HG02981 (cell line): Measurements from ENCODE around the gene POLE.

Source experiments
- ATAC-seq: cut with Tn5 transposase; IDR thresholded peaks from one replicate; pipeline ENCODE4 v1.9.1; 2021; ENCODE audit warnings: mild to moderate bottlenecking, moderate library complexity; ENCODE audit not compliant: unreplicated experiment

Gene POLE

DNA sequence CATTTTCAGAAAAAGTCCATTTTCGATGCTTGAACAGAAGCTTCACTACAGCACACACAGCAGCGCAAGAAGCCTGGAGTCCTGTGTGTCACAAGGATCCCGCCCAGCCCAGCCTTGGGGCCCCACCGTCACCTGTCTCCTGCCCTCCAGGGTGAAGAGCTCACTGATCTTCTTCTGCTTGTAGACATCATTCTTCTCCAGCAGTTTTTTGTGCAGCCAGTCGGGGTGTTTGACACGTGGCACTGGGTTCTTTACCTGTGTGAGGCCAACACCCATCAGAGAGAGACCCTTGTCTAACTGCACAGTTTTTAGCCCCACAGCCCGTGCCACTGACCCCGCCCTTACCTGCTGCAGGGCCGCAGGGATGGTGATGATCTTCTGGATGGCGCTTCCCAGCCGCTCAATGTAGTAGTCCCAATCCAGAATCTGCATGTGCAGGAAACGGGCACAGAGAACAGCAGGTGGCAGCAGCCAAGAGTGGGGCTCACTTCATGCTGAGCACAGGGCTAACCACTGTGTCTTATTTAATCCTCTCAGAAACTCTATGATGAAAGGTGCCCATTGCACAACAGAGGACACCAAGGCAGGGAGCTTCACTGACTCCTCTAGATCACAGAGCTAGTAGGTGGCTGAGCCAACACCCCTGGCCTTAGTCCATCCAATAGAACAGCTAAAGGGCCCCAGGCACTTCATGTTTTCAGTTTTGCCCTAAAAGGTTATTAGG, 30.0 kb downstream of the POLE start:
- no peak for ATAC-seq

DNA sequence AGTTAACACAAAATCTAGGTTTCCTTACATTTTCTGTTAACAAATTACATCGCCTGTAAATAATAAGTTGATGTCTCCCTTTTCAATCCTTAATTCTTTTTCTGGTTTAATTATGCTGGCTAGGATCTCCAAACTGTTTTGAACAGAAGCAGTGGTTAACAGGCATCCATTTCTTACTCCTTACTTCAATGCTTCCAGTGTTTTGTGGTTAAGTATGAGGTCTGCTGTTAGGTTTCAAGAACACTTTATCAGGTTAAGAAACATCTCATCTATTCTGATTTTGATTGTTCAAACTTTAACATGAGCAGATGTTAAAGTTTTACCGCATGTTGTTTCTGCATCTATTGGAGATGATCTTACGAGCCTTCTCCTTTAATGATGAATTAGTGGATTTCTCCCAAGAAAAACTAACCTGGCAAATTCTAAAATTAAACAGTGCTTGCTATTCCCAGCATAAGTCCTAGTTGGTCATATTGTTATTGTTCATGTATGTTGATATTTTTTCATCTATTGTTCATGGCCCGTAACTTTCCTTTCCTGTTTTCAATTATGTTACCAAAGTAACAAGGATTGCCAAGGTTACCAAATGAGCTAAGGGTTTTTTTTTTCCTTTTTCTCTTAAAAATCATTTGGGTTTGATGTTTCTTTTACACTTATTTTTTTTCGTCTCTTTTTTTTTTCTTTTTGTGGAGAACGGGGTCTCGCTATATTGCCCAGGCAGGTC, 33.4 kb downstream of the POLE start:
- ATAC-seq: no peak

DNA sequence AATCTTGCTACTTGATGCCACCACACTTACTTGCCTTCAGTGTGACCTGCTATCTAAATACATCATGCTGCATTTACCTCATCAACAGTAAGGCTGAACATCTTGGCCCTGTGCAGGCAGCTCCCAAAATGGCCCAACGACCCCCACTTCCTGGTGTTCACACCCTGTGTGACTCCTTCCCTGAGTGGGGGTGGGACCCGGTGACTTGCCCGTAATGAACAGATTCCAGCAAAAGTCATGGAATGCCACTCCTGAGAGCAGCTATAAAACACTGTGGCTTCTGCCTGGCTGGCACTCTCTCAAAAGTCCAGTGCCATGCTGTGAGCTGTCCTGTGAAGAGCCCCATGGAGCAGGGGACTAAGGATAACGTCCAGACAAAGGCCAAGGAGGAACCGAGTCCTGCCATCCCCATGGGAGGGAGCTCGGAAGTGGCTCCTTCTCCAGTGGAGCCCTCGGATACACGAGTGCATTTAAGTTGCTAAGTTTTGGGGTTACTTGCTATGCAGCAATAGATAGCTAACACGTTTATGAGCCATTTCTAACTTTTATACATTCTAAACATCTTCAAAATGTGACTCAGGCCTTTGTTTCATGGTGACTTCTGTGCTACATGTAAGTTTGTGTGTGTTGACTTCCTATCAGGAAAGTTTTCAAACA, 35.6 kb downstream of the POLE start:
- ATAC-seq: no peak

GRCh38 chr12:132649226-132649945, 37.8 kb downstream of the POLE start:
- no peak for ATAC-seq

- no peak for ATAC-seq
Observed at GRCh38 chr12:132648616-132649225, 38.4 kb downstream of the POLE start.

DNA sequence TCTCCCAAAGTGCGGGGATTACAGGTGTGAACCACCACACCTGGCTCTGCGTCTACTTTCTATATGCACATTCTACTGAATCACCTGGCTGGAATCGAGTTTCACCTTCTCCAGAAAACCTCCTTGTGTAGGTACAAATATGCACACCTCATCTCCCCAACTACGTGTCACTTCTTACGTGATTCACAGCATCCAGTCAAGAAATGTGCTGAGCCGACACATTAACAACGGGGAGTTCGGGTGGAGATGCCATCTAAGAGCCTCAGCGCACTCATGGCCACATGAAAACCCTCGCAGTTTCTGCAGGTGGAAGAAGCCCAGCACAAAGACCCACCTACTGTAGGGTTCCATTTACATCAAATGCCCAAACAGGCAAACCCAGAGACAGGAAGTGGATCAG, 39.3 kb downstream of the POLE start:
- no peak for ATAC-seq

DNA sequence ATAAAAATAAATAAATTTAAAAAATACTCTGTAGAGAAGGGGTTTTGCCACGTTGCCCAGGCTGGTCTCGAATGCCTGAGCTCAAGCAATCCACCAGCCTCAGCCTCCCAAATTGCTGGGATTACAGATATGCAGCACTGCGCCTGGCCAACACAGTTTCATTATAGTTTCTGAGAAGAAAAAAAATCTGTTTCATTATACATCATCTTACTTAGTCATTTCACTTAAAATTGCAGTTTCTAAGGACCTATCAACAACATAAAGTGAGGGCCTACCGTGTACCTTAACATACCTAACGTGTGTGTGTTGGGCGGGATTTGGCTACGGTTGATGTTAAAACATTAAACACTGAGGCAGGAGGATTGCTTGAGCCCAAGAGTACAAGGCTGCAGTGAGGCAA, 40.3 kb downstream of the POLE start:
- ATAC-seq: no peak

DNA sequence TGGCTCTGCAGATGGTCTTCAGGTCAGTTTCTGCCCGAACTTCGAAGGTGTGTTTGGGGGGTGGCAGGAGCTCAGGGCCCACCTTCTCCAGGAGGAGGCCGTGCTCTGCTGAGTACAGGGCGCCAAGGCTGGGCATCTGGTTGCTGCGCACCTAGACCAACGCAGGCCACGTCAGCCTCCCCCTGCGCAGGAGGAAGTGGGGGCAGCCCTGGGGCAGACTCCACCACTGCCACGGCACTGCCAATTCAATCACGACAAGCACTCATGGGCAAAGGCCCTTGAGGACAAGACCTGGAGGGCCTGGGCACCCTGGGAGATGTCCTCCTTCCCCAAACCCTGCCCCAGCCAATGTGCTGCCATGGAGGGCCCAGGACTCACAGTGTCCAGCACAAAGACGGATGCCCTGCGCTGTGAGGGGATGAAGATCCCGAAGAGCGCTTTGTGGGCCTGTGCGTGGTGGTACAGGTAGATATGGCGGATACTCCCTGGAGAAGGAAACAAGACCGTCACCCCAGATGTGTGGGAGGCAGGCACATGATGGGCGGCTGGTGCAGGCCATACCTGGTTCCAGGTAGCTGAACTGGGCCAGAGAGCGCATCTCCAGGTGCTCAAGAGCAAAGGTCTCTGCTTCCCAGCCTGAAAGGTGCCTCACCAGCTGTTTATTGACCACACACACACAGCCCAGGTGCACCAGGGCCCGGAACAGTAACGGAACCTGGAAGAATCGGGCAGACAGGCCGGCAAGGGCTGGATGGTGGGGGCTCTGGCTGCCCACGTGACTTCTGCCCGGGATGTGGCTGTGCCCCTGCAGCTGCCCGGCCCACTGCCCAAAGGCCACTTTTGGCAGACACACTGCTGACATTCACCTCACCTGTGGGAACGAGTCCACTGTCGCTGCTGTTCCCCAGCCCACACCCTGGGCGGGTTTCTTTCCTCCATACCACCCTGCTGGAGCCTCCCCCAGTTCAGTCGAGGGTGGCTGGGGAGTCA, 44.0 kb downstream of the POLE start:
- ATAC-seq: no peak

GRCh38 chr12:132641811-132642650, 45.1 kb downstream of the POLE start:
- no peak for ATAC-seq

GRCh38 chr12:132640936-132641335, 46.2 kb downstream of the POLE start:
- no peak for ATAC-seq

DNA sequence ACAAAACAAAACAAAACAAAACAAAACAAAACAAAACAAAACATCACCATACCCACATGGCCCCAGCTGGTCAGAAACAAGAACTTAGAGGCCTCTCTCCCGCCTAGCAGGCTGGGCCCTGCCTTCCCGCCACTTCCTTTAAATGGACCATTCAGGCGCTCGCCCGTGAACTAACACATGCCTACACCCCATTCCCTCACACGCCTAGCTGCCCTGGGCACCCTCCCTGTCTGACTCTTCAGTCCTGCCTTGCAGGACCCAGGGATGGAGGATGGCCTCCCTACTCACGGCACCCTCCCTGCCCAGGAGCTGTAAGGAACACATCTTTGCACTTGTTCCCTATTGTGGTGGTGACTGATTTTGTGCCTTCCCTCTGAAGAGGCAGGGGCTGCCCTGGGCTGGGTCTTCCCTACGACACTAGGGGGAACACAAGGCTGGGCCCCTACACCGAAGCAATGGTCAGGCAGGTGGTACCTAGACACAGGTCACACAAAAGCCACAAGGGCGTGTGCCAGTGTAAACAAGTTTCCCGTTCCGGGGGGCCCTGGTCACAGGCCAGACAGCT, 47.1 kb downstream of the POLE start:
- ATAC-seq: no peak

GRCh38 chr12:132638541-132639408, 48.4 kb downstream of the POLE start:
- ATAC-seq: no peak

DNA sequence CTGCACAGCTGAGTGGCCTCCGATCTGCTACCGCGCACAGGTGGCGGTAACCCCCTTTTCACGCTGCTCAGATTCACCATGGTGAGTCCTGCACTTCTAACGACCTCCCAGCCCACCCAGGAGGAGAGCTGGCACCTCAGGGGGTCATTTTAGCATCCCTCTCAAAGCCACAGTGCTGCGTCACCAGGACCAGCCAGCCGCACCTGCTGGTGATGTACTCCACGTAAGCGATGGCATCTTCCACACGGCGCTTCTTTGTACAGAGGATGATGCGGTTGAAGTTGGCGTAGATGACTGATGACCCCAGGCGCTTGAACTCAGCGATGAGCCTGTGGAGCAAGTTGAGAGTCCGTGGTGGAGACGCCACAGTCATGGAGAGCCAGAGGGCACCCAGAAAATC, 49.3 kb downstream of the POLE start:
- ATAC-seq: no peak

GRCh38 chr12:132635076-132635955, 51.8 kb downstream of the POLE start:
- ATAC-seq: no peak

- ATAC-seq: no peak
Observed at GRCh38 chr12:132634411-132634990, 52.6 kb downstream of the POLE start.

- ATAC-seq: no peak
Observed at GRCh38 chr12:132633901-132634300, 53.2 kb downstream of the POLE start.
